ENCODE results near the gene B4GALNT1. TPM values are rescaled to one million over a fixed set of nuclear protein-coding genes. Genes with fewer than 3 reads are reported as not detected.
"Not testable (repeated sequence)": the region's sequence is repeated elsewhere in the genome, so short reads cannot be mapped to it uniquely, and the experiment has no call there.

B4GALNT1 gene
- polyA plus RNA-seq, 10 donors = 1.5 to 3.1 (median 2.6) TPM

DNA sequence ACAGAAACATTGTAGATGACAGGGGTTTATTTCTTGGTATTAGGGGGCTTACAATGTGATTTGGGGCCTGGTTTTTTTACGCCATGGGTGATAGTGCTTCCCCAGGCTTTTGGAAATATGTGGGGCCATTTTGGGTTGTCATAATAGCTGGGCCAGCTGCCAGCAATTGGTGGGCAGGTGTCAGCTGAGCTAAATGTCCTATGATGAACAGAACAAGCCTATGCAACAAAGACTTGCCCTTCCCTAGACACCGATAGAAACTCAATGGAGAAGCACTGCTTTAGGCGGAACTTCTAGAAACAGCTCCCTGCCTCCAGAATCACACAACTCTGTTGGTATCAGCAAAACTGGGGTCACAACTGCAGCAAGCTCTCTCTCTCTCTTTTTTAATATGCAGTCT, 5.1 kb upstream of the B4GALNT1 start:
- DNase-seq = no peak

GRCh38 chr12:57637364-57637763, 4.4 kb upstream of the B4GALNT1 start:
- DNase-seq = no peak

DNA sequence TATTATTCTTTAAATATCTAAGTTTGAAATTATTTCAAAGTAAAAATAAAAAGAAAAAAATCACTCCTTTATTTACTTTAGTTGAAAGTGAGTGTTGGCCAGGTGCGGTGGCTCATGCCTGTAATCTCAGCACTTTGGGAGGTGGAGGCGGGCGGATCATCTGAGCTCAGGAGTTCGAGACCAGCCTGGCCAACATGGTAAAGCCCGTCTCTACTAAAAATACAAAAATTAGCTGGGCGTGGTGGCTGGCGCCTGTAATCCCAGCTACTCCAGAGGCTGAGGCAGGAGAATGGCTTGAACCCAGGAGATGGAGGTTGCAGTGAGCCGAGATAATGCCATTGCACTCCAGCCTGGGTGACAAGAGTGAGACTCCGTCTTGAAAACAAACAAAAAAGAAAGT, 3.7 kb upstream of the B4GALNT1 start:
- not testable (repeated sequence) for DNase-seq

GRCh38 chr12:57632073-57632957, 686 bp downstream of the B4GALNT1 start:
- peak in 1 of 3 donors; percentile 57 for DNase-seq

DNA sequence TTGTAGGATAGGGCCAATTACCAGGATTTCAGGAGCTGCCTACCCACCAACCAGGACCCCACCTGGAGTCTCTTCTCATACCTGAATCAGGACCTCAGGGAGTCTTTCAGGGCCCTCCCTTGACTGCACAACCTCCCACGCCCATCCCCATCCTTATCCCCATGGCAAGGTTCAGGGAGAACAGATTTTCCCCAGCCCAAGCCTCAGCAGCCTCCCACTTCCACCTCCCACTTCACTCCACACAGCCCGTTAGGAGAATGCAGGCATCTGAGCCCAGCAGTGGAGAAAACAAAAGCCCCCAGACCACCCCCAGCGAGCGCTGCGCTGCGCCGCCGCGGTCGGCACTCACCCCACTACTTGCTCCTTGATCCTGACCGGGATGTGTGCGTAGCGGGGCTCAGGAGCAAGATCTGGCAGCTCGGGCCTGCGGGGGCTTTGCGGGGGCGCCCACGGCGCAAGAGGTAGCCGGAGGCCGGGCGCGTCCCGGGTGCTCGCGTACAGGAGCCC, 1.4 kb downstream of the B4GALNT1 start:
- DNase-seq = peak in 1 of 3 donors; percentile 30

- no peak for DNase-seq
These were observed 2.0 kb downstream of the B4GALNT1 start for GRCh38 chr12:57630891-57631433.

DNA sequence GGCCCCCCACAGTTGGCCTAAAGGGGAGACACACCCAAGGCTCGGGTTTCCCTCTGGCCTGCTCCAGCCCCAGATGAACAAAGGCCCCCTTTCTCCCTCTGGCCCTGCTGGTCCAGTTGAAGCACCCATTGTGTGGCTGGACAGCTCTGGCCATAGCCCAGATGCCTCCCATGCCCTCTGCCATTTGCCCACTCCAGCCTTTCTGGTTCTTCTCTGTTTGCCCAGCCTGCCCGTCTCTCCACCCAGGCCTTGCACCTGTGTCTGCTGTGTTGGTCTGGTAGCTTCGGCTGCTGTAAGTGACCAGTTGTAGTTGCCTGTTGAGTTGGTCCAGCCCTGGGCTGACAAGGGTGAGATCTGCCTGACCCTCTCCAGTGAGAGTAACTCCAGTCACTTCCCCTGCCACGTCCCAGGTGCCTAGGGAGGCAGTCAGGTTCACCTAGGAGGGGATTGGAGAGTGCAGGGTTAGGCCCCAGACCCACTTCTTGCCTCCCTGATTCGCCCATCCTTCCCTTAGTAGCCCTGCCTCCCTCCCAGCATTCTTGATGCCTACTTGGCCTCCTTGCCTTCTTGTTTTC, 3.0 kb downstream of the B4GALNT1 start:
- no peak for DNase-seq

GRCh38 chr12:57628280-57629191, 4.5 kb downstream of the B4GALNT1 start:
- no peak for DNase-seq

- DNase-seq = no peak
These were observed 5.3 kb downstream of the B4GALNT1 start for GRCh38 chr12:57627501-57628279.

DNA sequence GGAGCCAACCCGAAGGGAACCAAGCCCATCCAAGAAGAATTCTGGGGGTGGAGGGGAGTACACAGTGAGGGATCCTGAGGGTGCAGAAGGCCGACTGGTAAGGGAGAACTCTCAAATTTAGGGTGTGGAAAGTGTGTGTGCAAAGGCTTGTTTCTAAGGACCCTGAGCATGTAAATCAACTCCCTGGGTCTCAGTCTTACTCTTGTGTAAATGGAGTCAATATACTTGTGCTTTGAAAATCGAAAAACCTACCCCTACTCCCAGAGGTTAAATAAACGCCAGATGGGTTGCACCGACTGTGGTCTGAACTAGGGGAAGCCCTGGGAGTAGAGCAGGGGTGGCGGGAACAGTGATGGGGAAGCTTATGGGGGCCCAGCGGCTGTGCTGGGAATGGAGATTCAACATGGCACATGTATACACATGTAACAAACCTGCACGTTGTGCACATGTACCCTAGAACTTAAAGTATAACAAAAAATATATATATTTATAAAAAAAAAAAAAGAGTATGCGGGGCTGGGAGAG, 6.0 kb downstream of the B4GALNT1 start:
- no peak for DNase-seq

DNA sequence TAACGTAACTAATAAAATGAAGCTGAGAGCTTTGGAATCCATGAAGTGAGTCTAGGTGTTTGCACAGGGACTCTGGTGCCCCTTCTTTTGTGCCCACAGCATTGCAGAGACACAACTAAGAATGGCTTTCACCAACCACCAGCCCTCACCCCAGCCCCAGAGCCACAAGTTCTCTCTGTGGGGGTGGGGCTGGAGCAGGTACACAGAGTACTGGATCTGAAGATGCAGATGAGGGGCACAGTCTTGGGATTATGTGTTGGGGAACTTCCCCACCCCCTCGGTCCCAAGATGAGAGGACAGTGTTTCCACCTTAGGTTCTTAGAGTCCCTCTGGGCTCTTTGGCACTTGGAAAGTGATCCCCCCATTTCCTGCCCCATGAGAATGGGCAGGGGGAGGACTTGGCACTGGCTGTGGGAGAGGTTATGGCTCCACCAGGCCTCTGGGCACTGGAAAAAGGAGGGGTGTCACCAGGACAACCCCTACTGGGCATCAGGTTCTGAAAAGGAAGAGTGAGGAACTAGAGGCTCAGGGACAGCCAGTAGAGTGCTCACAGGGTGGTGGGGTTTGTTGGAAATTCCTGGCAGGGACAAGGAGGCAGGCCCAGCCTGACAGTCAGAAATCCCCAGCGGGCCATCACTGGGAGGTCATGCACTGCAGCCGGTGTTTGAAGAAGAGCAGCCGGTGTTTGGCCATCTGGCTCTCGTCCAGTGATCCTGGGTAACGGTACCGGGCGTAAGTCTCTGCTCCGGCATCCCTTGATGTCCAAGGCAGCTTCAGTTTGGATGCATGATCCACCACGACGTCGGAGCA, 6.7 kb downstream of the B4GALNT1 start:
- peak in 1 of 3 donors; percentile 38 for DNase-seq

DNA sequence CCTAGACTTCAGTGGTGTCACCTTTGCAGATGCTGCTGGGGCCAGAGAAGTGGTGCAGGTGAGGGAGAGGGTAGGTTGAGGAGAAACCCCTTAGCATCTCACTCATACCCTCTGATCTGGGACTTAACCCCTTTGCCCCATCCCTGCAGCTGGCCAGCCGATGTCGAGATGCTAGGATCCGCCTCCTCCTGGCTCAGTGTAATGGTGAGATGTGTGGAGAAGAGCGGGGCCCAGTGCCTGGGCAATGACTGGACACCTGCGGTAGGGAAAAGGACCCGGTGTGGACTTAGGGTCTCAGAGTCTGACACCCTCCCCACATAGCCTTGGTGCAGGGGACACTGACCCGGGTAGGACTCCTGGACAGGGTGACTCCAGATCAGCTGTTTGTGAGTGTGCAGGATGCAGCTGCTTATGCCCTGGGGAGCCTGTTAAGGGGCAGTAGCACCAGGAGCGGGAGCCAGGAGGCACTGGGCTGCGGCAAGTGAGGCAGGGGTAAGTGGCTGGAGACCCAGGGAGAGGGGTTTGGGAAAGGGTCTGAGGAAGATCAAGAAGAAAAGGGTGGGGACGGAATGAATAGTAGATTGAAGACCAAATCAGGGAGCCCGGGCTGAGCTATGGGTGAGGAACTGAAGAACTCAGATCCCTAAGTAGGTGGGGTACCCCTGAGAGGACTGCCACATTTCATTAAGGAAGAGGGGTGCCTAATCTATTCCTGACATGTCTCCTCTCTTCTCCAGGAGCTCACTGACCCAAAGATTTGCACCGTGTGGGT, 7.6 kb downstream of the B4GALNT1 start:
- DNase-seq = no peak

DNA sequence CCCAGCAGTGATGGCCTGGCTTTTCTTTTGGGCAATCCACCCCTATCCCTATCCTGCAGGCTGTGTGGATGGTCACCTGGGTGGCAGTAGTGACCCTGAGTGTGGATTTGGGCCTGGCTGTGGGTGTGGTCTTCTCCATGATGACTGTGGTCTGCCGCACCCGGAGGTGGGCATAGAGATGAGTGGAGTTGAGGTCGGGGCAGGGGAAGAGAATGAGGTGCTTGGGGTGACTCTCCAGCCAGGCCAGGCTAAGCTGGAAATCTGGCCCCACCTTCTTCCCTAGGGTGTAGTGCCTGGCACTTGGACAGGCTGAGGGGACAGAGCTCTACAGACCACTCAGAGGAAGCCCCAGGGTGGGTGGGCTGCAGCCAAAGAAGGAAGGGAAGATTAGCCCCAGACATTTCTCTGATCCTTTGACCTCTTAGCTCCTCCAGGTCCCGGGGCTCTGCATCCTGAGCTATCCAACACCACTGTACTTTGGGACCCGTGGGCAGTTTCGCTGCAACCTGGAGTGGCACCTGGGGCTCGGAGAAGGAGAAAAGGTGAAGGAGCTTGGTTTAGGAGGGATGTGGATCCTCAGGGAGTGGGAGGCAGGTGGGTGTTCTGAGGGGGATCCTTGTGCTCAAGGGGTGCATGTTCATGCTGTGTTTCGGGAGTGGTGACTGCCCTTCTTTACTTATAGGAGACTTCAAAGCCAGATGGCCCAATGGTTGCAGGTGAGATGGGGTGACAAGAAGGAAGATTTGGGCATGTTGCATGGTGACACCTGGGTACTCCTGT, 8.4 kb downstream of the B4GALNT1 start:
- no peak for DNase-seq

DNA sequence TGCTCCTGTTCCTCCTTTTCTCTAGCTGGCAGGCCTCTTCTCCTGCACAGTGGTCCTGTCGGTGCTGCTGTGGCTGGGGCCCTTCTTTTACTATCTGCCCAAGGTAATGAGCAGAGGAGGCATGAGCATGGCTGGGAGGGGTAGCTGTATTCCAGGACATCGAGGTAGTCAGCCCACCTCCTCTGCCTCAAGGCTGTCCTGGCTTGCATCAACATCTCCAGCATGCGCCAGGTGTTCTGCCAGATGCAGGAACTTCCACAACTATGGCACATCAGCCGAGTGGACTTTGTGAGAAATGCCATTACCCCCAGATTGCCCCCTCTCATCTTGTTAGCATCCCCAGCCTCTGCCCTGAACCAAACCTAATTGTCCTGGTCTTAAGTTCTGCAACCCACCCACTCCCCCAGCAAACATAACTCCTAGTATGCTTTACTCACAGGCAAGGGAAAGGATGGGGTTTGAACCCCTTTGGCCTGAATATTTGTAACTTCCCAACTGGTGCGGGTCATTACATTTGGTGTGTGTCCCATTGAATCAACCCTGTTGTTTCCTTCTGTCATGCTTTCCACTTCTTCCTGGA, 9.1 kb downstream of the B4GALNT1 start:
- no peak for DNase-seq

DNA sequence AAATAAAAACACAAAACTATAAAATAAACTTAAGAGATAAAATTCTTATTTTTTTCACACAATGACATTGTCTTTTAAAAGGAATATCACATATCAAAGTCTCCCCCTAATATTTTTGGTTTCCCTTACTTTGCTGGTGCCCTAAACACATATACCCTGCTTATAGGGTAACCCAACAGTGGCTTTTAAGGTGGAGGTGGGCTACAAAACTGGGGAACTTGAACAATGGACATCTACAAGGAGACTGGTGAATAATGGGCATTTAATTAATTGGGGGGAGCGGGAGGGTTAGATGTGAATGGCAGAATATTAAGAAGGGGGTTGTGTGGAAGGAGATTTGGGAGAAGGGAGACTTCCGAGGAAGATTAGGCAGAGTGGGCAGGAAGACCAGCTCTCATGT, 9.6 kb downstream of the B4GALNT1 start:
- DNase-seq = no peak

DNA sequence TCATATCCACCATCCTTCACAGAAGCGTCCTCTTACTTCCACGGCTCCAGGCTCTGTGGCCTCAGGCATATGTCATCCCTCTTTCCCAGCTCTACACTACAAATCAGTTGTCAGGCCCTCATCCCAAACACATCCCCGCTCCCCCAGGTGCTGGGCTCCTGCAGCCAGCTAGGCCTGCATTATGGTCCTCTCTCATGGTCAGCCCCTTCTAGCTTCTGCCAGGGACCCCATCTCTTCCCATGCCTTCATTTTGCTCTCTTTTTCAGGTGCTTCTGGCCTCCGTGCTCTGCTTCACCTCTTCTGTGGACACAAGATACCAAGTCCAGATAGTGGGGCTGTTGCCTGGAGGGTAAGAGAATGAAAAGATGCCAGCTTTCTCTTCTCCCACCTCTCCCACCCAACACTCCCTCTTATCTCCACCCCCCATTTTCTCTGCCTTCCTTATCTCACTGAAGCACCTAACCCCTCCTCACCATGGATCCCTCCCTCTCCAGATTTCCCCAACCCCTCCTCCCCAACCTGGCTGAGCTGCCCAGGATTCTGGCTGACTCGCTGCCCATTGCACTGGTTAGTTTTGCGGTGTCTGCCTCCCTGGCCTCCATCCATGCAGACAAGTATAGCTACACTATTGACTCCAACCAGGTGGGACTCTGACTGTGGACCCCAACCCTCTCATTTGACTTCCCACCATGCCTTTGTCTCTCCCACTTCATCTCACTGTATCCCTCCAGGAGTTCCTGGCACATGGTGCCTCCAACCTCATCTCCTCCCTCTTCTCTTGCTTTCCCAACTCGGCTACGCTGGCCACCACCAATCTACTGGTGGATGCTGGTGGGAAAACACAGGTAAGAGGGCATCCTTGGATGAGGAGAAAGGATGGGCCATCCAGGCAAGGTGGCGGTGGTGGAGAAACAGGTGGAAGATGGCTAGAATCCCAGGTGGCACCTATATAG, 10.4 kb downstream of the B4GALNT1 start:
- DNase-seq = no peak
